GM04504 (cell line): Measurements from ENCODE around the gene EI24.
"Not testable (repeated sequence)": the region's sequence is repeated elsewhere in the genome, so short reads cannot be mapped to it uniquely, and the experiment has no call there.

Experiments
- DNase-seq: peaks from one replicate; pipeline ENCODE4 v3.0.0-alpha.2; 2012; ENCODE audit warnings: low read depth

The EI24 gene

GRCh38 chr11:125568970-125569914 lies at the start of gene EI24:
TSS of gene EI24 (plus strand) at chr11:125569477. CDS start at chr11:125572528, 3,051 bp downstream.
- peak; percentile 84 for DNase-seq

DNA sequence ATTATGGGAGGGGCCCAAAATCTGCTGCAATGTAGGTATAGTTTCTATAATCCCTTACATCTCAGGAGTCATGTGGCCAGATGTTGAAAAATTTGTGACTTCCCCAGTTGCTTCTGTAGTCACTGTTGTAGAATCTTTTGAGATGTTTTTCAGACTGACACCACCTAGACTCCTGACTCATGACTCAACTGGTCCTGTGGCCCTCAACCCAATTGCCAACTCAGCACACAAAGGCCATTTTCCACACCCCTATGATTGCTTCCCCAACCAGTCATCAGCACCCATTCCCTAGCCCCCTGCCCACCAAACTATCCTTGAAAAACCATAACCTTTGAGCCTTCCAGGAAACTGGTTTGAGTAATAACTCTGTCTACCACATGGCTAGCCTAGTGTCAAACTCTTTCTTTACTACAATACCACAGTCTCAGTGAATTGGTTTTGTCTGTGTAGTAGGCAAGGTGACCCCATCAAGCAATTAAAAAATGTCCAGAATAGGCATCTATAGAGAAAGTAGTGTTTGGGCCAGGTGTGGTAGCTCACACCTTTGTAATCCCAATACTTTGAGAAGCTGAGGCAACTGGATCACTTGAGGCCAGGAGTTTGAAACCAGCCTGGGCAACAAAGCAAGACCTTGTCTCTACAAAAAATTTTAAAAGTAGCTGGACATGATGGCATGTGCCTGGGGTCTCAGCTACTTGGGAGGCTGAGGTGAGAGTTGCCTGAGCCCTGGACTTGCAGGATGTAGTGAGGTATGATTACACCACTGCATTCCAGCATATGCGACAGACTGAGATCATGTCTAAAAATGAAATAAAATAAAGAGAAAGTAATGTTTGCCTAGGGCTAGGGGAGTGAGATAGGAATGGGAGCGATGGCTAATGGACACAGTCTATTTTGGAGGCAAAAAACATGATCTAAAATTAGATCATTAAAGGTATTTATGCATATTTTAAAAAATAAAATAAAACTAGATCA lies 49.1 kb upstream of the EI24 start:
- DNase-seq: no peak

- DNase-seq: no peak
Observed at GRCh38 chr11:125525303-125525702, 44.0 kb upstream of the EI24 start.

DNA sequence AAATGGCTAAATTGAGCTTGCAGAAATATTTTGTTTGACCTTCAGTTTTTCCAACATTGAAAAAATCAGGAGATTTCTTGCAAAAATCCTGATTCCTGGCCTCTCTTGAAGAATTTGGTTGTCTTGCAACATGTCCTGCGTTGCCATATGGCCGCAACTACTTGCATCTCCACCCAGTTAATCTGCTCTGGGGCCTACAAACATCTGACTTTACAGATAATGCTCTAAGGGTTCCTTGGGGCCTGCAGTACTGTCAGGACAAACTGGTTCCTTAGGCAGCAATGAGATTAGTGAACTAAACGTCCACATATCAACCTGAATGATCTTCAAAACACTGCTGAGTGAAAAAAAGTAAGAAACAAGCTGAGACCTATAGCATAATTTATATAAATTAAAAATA lies 36.6 kb upstream of the EI24 start:
- DNase-seq: no peak

DNA sequence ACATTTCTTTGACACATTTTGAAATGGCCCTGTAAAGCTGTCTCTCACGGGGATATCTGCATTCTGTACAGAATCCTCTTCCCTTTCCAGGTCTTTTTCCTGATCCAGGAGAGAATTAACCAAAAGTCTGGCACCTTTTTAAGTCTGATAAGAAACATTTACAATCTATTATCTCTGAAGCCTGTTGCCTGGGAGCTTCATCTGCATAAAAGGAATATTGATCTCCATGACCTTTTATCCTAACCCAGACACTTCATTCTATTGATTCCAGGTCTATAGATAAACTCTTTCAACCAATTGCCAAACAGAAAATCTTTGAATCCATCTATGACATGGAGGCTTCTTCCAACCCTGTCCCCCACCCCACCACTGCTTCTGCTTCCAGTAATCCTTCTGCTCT lies 33.7 kb upstream of the EI24 start:
- no peak for DNase-seq

DNA sequence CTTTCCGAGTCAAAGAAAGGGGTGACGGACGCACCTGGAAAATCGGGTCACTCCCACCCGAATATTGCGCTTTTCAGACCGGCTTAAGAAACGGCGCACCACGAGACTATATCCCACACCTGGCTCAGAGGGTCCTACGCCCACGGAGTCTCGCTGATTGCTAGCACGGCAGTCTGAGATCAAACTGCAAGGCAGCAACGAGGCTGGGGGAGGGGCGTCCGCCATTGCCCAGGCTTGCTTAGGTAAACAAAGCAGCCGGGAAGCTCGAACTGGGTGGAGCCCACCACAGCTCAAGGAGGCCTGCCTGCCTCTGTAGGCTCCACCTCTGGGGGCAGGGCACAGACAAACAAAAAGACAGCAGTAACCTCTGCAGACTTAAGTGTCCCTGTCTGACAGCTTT lies 32.4 kb upstream of the EI24 start:
- not testable (repeated sequence) for DNase-seq

- DNase-seq: no peak
Observed at GRCh38 chr11:125542709-125543108, 26.6 kb upstream of the EI24 start.

DNA sequence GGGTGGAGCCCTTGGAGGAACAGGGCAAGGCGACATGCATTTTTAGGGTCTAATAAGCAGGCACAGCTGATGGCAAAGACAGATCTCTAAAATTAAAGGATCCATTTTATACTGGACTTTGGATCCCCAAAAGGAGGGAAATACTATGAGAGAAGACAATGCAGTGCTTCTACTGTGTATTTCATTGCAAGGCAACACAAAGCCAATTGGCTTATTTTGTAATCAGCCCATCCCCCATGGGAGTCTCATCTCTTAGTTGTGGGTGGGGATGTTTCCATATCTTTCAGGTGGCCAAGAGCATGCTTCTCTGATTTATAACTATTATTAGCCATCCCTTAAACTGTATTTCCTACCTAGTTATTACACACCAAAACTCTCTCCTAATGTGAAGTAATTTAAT lies 18.5 kb upstream of the EI24 start:
- no peak for DNase-seq

DNA sequence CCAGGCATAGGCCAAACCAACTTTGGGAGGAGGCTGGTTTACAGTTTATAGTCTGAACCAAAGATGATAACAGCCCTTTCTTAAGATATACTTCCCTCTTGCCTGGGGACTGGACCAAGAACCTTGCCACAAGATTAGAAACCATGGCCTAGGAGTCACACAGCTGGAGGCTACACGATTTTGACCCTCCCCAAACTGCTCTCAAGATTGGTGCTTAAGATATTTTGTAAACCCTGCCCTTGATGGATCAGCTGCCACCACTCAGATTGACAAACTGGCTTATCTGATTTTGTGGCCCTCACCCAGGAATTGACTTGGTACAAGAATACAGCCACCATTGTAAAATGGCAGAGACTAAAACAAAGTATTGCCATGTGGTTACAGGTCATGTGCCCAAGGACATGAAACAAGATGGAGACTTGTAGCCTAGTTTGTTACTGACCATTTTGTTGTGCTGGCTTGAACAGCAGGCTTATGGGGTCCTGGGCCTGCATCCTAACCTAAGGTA lies 17.4 kb upstream of the EI24 start:
- no peak for DNase-seq

DNA sequence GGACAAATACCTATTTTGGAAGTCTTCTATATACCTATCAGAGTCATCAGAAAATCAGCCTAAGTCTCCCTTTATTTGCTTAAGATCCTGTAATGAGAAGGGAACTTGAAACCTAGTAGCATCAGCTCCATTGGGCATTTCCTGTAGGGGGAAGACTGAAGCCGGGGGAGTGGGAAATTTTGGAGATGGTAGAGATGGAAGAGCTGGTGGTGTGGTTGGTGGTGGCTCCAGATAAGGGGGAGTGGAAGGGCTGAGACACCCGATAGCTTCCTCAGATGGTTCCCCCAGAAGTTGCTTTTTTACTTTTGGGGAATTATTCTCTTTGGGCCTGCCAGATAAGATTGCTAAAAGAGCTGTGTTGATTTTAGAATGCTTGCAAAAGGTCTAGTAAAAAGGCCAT lies 16.4 kb upstream of the EI24 start:
- no peak for DNase-seq

GRCh38 chr11:125553357-125553756 lies 15.9 kb upstream of the EI24 start:
- DNase-seq: no peak

GRCh38 chr11:125554038-125554437 lies 15.2 kb upstream of the EI24 start:
- no peak for DNase-seq

GRCh38 chr11:125559888-125560287 lies 9.4 kb upstream of the EI24 start:
- DNase-seq: no peak

GRCh38 chr11:125561924-125562323 lies 7.4 kb upstream of the EI24 start:
- no peak for DNase-seq

- DNase-seq: no peak
Observed at GRCh38 chr11:125562430-125562829, 6.8 kb upstream of the EI24 start.

DNA sequence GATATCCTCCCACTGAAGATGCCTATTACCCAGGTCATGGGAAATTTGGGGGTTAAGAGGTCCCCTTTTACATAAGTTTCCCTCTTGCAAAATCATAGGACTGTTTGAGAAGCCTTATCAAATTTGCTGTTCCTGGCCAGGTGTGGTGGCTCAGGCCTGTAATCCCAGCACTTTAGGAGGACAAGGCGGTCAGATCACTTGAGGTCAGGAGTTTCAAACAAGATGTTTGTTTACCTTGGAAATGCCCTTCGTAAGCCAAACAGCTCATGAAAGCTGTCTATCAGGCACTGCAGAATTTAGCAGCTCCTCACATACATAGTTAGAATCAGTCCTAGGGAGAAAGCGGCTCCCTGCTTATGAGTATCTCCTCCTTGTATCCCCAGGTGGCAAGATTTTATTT lies 4.9 kb upstream of the EI24 start:
- no peak for DNase-seq

- DNase-seq: no peak
Observed at GRCh38 chr11:125566235-125566634, 3.0 kb upstream of the EI24 start.

DNA sequence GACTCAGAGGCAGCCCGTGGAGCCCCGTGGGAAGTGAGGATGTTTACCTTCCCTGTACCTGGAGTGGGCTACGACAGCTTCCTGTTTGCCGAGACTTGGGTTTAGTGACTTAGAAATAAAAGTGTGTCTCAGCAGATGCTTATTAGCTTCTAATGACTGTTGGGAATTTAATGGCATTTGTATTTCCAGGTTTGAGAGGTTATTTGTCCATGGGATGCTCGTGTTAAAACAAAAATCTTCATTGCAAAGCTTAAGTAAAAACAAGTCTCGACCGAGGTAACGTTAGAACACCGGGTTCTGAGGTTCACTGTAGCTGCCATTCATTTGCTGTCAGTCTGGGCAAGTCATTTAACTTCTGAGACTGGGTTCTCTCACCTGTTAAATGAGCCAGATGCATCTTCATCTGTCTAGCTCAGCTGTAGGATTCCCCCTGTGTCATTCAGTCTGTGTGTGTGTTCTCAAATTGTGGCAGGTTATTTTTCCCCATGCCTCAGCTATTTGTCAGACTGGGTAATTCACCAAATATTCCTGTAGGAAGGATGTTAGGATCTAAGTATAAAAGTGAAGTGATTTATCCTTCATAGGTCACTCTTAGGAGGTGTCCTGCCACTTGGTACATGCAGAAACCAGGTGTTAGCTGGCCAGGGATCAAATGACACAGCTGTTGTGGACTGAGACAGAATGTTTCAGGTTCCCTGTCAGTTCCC lies 791 bp downstream of the EI24 start:
- no peak for DNase-seq

GRCh38 chr11:125570952-125571351 lies 1.7 kb downstream of the EI24 start:
- DNase-seq: no peak

- DNase-seq: no peak
Observed at GRCh38 chr11:125572916-125573315, 3.6 kb downstream of the EI24 start.

DNA sequence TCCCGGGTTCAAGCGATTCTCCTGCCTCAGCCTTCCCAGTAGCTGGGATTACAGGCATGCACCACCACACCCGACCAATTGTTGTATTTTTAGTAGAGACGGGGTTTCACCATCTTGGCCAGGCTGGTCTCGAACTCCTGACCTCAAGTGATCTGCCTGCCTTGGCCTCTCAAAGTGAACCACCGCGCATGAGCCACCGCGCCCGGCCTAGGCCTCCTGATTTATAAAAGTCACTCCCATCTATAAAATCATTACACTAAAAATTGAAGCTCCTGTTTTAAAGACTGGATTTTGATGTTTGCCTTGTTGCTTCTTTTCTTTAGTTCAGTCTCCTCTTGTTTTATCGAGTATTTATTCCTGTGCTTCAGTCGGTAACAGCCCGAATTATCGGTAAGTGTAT lies 7.9 kb downstream of the EI24 start:
- not testable (repeated sequence) for DNase-seq

DNA sequence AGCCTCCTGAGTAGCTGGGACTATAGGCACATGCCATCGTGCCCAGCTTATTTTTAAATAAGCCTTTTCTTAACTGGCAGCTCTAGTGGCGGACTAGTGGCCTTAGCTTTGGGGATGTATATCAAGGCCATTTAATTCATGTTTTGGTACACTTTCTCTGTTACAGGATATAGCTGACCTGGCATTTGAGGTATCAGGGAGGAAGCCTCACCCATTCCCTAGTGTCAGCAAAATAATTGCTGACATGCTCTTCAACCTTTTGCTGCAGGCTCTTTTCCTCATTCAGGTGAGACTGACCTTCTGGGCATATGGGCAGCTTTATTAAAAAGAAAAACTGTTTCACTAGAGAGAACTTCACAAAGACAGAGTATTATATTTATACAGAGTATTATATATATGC lies 9.5 kb downstream of the EI24 start:
- no peak for DNase-seq
